ENCODE measurements around the gene PADI1. TPM values are rescaled to one million over a fixed set of nuclear protein-coding genes. Genes with fewer than 3 reads are reported as not detected.

The PADI1 gene
- total RNA-seq, 4 donors from 2014 or later, result 4.0 to 57.3 (median 9.1) TPM

DNA sequence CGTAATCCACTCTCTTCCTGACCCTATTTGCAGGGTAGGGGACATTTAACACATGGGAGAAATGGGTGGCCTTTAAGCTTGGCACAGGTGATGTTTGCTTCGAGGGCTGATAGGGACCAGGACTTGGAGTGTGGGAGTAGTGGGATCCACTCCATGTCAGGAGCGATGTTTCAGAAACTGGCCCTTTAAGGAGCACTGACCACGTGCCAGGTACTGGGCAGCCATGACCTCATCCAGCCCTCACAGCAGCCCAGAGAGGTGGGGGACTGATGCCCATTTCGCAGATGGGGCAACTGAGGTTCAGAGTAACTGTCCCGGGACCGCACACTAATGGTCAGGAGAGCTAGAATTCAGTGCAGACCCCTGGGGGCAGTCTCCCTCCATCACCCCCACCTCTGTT is 55.3 kb downstream of the PADI1 start:
- no peaks in the 10 kb centered on the region for H3K36me3 ChIP-seq
- no peak for TF ChIP-seq EP300 (IDR thresholded peaks at IDR 0.05)
- TF ChIP-seq POLR2AphosphoS5 (IDR thresholded peaks at IDR 0.05), result no peak
- TF ChIP-seq, protein P1, sequence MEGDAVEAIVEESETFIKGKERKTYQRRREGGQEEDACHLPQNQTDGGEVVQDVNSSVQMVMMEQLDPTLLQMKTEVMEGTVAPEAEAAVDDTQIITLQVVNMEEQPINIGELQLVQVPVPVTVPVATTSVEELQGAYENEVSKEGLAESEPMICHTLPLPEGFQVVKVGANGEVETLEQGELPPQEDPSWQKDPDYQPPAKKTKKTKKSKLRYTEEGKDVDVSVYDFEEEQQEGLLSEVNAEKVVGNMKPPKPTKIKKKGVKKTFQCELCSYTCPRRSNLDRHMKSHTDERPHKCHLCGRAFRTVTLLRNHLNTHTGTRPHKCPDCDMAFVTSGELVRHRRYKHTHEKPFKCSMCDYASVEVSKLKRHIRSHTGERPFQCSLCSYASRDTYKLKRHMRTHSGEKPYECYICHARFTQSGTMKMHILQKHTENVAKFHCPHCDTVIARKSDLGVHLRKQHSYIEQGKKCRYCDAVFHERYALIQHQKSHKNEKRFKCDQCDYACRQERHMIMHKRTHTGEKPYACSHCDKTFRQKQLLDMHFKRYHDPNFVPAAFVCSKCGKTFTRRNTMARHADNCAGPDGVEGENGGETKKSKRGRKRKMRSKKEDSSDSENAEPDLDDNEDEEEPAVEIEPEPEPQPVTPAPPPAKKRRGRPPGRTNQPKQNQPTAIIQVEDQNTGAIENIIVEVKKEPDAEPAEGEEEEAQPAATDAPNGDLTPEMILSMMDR (IDR thresholded peaks at IDR 0.05), result no peak
- no peak for TF ChIP-seq POLR2A (IDR thresholded peaks at IDR 0.05)
- no peak overlapping the region for H3K27ac ChIP-seq
- H3K4me1 ChIP-seq, result peaks cover 12% of the 10 kb centered on the region
- no peaks in the 10 kb centered on the region for H3K9me3 ChIP-seq
- no peak overlapping the region for H3K4me3 ChIP-seq
- peaks cover 5% of the 10 kb centered on the region for H3K27me3 ChIP-seq
- no peak for DNase-seq (ENCODE audit: low spot score in 2 of 2)
- 89% methylated on average over 5 of the region's 7 CpGs for WGBS

DNA sequence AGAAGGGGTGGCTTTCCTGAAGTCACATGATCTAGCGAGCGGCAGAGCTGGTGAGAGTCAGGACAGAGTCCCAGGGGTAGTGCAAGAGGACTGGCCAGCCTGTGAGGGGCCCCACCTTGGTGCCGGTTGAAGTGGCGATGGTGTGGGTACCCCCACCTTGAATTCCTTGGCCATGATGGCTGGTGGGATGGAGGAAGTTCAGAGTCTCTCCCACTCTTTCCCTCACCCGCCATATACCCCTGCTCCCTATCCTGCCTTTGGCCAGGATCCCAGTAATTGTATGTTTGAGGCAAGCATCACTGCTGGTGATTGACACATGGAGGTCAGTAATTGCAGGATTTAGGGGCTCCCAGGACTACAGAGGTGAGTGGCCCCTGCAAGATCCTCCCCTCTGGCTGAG is 55.8 kb downstream of the PADI1 start:
- no peak for DNase-seq (ENCODE audit: low spot score in 2 of 2)
- Histone ChIP-seq H3K4me3 (no peak overlapping the region), H3K9me3 (no peaks in the 10 kb centered on the region), H3K4me1 (peaks cover 12% of the 10 kb centered on the region), H3K36me3 (no peaks in the 10 kb centered on the region), H3K27ac (no peak overlapping the region), H3K27me3 (peaks cover 5% of the 10 kb centered on the region)
- TF ChIP-seq EP300 (IDR thresholded peaks at IDR 0.05) (no peak), POLR2A (IDR thresholded peaks at IDR 0.05) (no peak), POLR2AphosphoS5 (IDR thresholded peaks at IDR 0.05) (no peak)
- TF ChIP-seq, protein P1 (IDR thresholded peaks at IDR 0.05), result no peak
- WGBS, result 83% methylated on average over 5 of the region's 5 CpGs

DNA sequence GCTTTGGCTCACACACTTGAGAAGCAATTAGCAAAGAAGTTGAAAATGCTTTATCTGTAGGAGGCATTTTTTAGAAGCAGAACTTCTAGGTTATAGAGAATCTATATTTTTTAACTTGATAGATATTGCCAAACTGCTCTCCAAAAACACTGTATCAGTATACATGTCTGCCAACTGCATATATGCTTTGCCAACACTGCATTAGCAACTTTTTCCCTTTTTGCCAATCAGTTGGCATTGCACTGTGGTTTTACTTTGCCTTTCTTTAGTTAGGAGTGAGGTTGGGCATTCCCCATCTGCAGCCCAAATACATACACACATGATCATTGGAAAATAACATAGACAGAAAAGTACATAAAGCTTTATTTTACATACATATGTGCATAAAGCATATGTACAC is 59.0 kb downstream of the PADI1 start:
- Histone ChIP-seq H3K4me1 (peaks cover 3% of the 10 kb centered on the region), H3K36me3 (no peaks in the 10 kb centered on the region), H3K4me3 (no peak overlapping the region), H3K27ac (no peak overlapping the region), H3K9me3 (no peaks in the 10 kb centered on the region), H3K27me3 (peaks cover 5% of the 10 kb centered on the region)
- TF ChIP-seq EP300 (IDR thresholded peaks at IDR 0.05), result no peak
- no peak for TF ChIP-seq POLR2A (IDR thresholded peaks at IDR 0.05)
- TF ChIP-seq, protein P1 (IDR thresholded peaks at IDR 0.05), result no peak
- TF ChIP-seq POLR2AphosphoS5 (IDR thresholded peaks at IDR 0.05), result no peak
- DNase-seq (ENCODE audit: low spot score in 2 of 2), result no peak

DNA sequence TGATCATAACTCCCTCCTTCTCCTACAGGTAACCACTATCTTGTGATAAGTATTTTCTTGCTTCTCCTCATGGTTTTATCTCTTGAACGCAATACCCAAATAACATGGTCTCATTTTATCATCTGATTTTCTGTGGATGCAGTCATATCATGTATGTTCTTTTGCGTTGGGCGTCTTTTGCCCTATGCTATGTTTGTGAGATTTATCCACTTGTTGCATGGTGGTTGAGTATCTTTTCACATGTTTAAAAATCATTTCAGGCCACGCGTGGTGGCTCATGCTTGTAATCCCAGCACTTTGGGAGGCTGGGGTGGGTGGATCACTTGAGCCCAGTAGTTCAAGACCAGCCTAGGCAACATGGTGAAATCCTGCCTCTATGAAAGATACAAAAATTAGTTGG is 59.5 kb downstream of the PADI1 start:
- H3K9me3 ChIP-seq, result no peaks in the 10 kb centered on the region

DNA sequence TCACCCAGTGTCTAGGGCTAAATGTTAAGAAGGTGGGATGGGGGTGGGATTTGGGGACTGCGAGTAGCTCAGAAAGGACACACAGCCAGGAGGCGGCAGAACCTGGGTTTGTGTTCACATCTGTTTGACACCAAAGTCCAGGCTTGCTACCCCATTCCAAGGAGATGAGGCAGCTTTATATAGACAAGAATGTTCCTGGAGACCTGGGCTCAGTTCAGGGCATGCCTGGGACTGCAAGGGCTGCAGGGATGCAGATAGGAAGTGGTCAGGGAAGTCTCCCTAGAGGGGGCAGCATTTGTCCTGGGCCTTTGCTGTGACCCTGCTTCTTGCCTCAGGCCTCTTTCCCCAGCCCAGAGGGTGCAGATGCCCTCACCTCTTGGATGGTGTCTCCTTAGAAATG is 60.2 kb downstream of the PADI1 start:
- no peaks in the 10 kb centered on the region for H3K36me3 ChIP-seq
- H3K4me1 ChIP-seq, result no peaks in the 10 kb centered on the region
- no peak overlapping the region for H3K27ac ChIP-seq
- TF ChIP-seq, protein P1 (IDR thresholded peaks at IDR 0.05), result no peak
- no peak for TF ChIP-seq EP300 (IDR thresholded peaks at IDR 0.05)
- TF ChIP-seq POLR2A (IDR thresholded peaks at IDR 0.05), result no peak
- TF ChIP-seq POLR2AphosphoS5 (IDR thresholded peaks at IDR 0.05), result no peak
- H3K4me3 ChIP-seq, result no peak overlapping the region
- no peaks in the 10 kb centered on the region for H3K27me3 ChIP-seq
- 65% methylated on average over 2 of the region's 2 CpGs for WGBS
- DNase-seq (ENCODE audit: low spot score in 2 of 2), result no peak
- H3K9me3 ChIP-seq, result no peaks in the 10 kb centered on the region

More for the DNA sequence above, 59.5 kb downstream of the PADI1 start:
- no peak overlapping the region for H3K4me3 ChIP-seq
- H3K36me3 ChIP-seq, result no peaks in the 10 kb centered on the region
- no peak overlapping the region for H3K27ac ChIP-seq
- no peaks in the 10 kb centered on the region for H3K4me1 ChIP-seq
- TF ChIP-seq EP300 (IDR thresholded peaks at IDR 0.05) (no peak), POLR2A (IDR thresholded peaks at IDR 0.05) (no peak), POLR2AphosphoS5 (IDR thresholded peaks at IDR 0.05) (no peak)
- TF ChIP-seq, protein P1 (IDR thresholded peaks at IDR 0.05), result no peak
- H3K27me3 ChIP-seq, result peaks cover 3% of the 10 kb centered on the region
- DNase-seq (ENCODE audit: low spot score in 2 of 2), result no peak
- WGBS, result 77% methylated on average over 5 of the region's 5 CpGs

Data from suprapubic skin (tissue), 4 donors.